AG09319 (cell line): ENCODE results near the gene PHF21B.

Experiments used
- DNase-seq: peaks from one replicate; pipeline ENCODE4 v3.0.0-alpha.2; 2010; ENCODE audit warnings: low read depth; ENCODE audit errors: extremely low read depth
- CTCF ChIP-seq: IDR thresholded peaks from 2 replicates; pipeline ENCODE4 v1.5.1; 2011; ENCODE audit warnings: low read depth, mild to moderate bottlenecking, inconsistent platforms, low read length, moderate library complexity

The PHF21B gene

GRCh38 chr22:44970291-44970690 lies 39.5 kb downstream of the PHF21B start:
- no peak for TF ChIP-seq CTCF
- no peak for DNase-seq

- no peak for DNase-seq
- no peak for TF ChIP-seq CTCF
Measured at GRCh38 chr22:44969817-44970216, 40.0 kb downstream of the PHF21B start.

GRCh38 chr22:44968736-44969135 lies 41.1 kb downstream of the PHF21B start:
- TF ChIP-seq CTCF = no peak
- DNase-seq = no peak

GRCh38 chr22:44965171-44965570 lies 44.6 kb downstream of the PHF21B start:
- TF ChIP-seq CTCF = no peak
- no peak for DNase-seq

GRCh38 chr22:44964722-44965078 lies 45.1 kb downstream of the PHF21B start:
- no peak for DNase-seq
- no peak for TF ChIP-seq CTCF

GRCh38 chr22:44963832-44964721 lies 45.7 kb downstream of the PHF21B start:
- no peak for DNase-seq

More at GRCh38 chr22:44963832-44964721, 45.7 kb downstream of the PHF21B start:
- TF ChIP-seq CTCF = no peak
